Loucy (cell line): ENCODE measurements around the gene SLC17A2.

Source experiments
- H2AFZ ChIP-seq: fragments of 200-600 bp; sonication (generic); 2 replicates; pipeline ENCODE4 v1.6.0; 2016; ENCODE audit warnings: antibody characterized with exemption, mild to moderate bottlenecking, low read length, moderate library complexity
- H3F3A ChIP-seq: fragments of 200-600 bp; 2 replicates; pipeline ENCODE4 v1.6.0; 2016; ENCODE audit warnings: antibody characterized with exemption, low read depth, mild to moderate bottlenecking
- H3K27me3 ChIP-seq: fragments of 200-600 bp; sonication (generic); 2 replicates; pipeline ENCODE4 v1.6.1; 2014; ENCODE audit warnings: low read length, mild to moderate bottlenecking; ENCODE audit not compliant: insufficient read depth, poor library complexity, severe bottlenecking
- H3K36me3 ChIP-seq: fragments of 200-600 bp; sonication (generic); 2 replicates; pipeline ENCODE4 v1.6.1; 2016; ENCODE audit warnings: low read length; ENCODE audit not compliant: insufficient read depth
- H3K4me1 ChIP-seq: fragments of 200-600 bp; sonication (generic); 2 replicates; pipeline ENCODE4 v1.5.1; 2014; ENCODE audit warnings: low read length, mild to moderate bottlenecking; ENCODE audit not compliant: insufficient read depth, poor library complexity, severe bottlenecking
- H3K4me2 ChIP-seq: fragments of 200-600 bp; sonication (generic); 2 replicates; pipeline ENCODE4 v1.6.0; 2014; ENCODE audit warnings: antibody characterized with exemption, low read length, low read depth, mild to moderate bottlenecking; ENCODE audit not compliant: poor library complexity, severe bottlenecking
- H3K4me3 ChIP-seq: fragments of 200-600 bp; sonication (generic); 2 replicates; pipeline ENCODE4 v1.5.1; 2014; ENCODE audit warnings: low read length, mild to moderate bottlenecking, mixed read lengths; ENCODE audit not compliant: poor library complexity, severe bottlenecking
- H3K79me2 ChIP-seq: fragments of 200-600 bp; sonication (generic); 2 replicates; pipeline ENCODE4 v1.6.1; 2014; ENCODE audit warnings: low read length; ENCODE audit not compliant: insufficient read depth
- H3K9ac ChIP-seq: fragments of 200-600 bp; sonication (generic); 2 replicates; pipeline ENCODE4 v1.6.0; 2014; ENCODE audit warnings: mild to moderate bottlenecking, low read depth, low read length, moderate library complexity; ENCODE audit not compliant: poor library complexity, severe bottlenecking
- H3K9me2 ChIP-seq: fragments of 200-600 bp; sonication (generic); replicated peaks from 2 replicates; pipeline ENCODE4 v1.6.1; 2016; ENCODE audit warnings: low read depth, low read length, mixed read lengths
- H3K9me3 ChIP-seq: fragments of 200-600 bp; sonication (generic); 2 replicates; pipeline ENCODE4 v1.6.1; 2014; ENCODE audit warnings: mild to moderate bottlenecking, antibody characterized with exemption, low read length, low read depth; ENCODE audit not compliant: insufficient read depth
- H4K20me1 ChIP-seq: fragments of 200-600 bp; sonication (generic); 2 replicates; pipeline ENCODE4 v1.6.0; 2014; ENCODE audit warnings: antibody characterized with exemption, low read length, mild to moderate bottlenecking; ENCODE audit not compliant: insufficient read depth, poor library complexity, severe bottlenecking
- CTCF ChIP-seq: fragments of 200-600 bp; sonication (generic); conservative IDR thresholded peaks from 2 replicates; pipeline ENCODE4 v1.5.1; 2014; ENCODE audit warnings: mild to moderate bottlenecking, antibody characterized with exemption, low read length
- EZH2phosphoT487 ChIP-seq: fragments of 200-600 bp; IDR thresholded peaks from 2 replicates; pipeline ENCODE4 v1.6.1; 2018; ENCODE audit warnings: antibody characterized with exemption, mild to moderate bottlenecking, moderate library complexity, borderline replicate concordance

SLC17A2 gene

GRCh38 chr6:25903467-25904099, 26.9 kb downstream of the SLC17A2 start:
- H3F3A ChIP-seq = no peaks in the 10 kb centered on the region
- H3K36me3 ChIP-seq = no peaks in the 10 kb centered on the region
- no peak overlapping the region for H3K4me2 ChIP-seq
- H3K9me2 ChIP-seq = no peaks in the 10 kb centered on the region
- no peaks in the 10 kb centered on the region for H3K27me3 ChIP-seq
- no peak overlapping the region for H3K4me3 ChIP-seq
- no peaks in the 10 kb centered on the region for H3K9me3 ChIP-seq
- TF ChIP-seq CTCF (no peak), EZH2phosphoT487 (no peak)
- no peaks in the 10 kb centered on the region for H3K79me2 ChIP-seq
- H3K9ac ChIP-seq = no peak overlapping the region
- H2AFZ ChIP-seq = no peak overlapping the region
- H3K4me1 ChIP-seq = peaks cover 31% of the 10 kb centered on the region
- H4K20me1 ChIP-seq = no peaks in the 10 kb centered on the region

- TF ChIP-seq EZH2phosphoT487 (no peak), CTCF (no peak)
- Histone ChIP-seq H3K27me3 (no peaks in the 10 kb centered on the region), H3K36me3 (no peaks in the 10 kb centered on the region), H3K9ac (no peak overlapping the region), H3K4me3 (no peak overlapping the region), H3K4me2 (peak overlapping the region; percentile 36), H3K4me1 (peaks cover 28% of the 10 kb centered on the region), H3K9me3 (no peaks in the 10 kb centered on the region), H3F3A (no peaks in the 10 kb centered on the region), H4K20me1 (no peaks in the 10 kb centered on the region), H3K79me2 (no peaks in the 10 kb centered on the region), H3K9me2 (no peaks in the 10 kb centered on the region), H2AFZ (peak overlapping the region; percentile 63; the same call in 1 of the 2 replicates)
These were observed 28.4 kb downstream of the SLC17A2 start for GRCh38 chr6:25902071-25902470.

- Histone ChIP-seq H3K9me3 (no peaks in the 10 kb centered on the region), H3K36me3 (no peaks in the 10 kb centered on the region), H3F3A (no peaks in the 10 kb centered on the region), H3K79me2 (no peaks in the 10 kb centered on the region), H3K4me3 (no peak overlapping the region), H3K4me1 (peaks cover 28% of the 10 kb centered on the region), H3K4me2 (no peak overlapping the region), H3K9ac (no peak overlapping the region), H3K27me3 (no peaks in the 10 kb centered on the region), H3K9me2 (no peaks in the 10 kb centered on the region), H4K20me1 (no peaks in the 10 kb centered on the region), H2AFZ (no peak overlapping the region)
- TF ChIP-seq EZH2phosphoT487 = no peak
- TF ChIP-seq CTCF = no peak
These were observed 29.6 kb downstream of the SLC17A2 start for GRCh38 chr6:25900843-25901242.
